CD14-positive monocyte (primary cell): ENCODE data around the gene AEN. TPM values are rescaled to one million over a fixed set of nuclear protein-coding genes. Genes with fewer than 3 reads are reported as not detected.
A peak's percentile ranks its signal among the peaks of the same experiment; 100 is the strongest.

ENCODE experiments used
- DNase-seq, 3 donors: peaks; one replicate each; pipeline ENCODE4 v3.0.0-alpha.2; 2011 to 2022
- H2AFZ ChIP-seq: 2 replicates; pipeline ENCODE4 v1.6.0; 2012; ENCODE audit warnings: mild to moderate bottlenecking, low read depth, low read length, inconsistent platforms; ENCODE audit not compliant: insufficient read depth, poor library complexity, severe bottlenecking
- H3K27ac ChIP-seq, 2 donors: 1 replicate in 1 of 2; 2 replicates in 1 of 2; pipeline ENCODE4 v1.5.1; 2012 to 2013; ENCODE audit warnings: low read length in 2 of 2, control low read depth in 1 of 2, inconsistent platforms in 1 of 2, low read depth in 1 of 2, mild to moderate bottlenecking in 1 of 2
- H3K27me3 ChIP-seq, 2 donors: one replicate each; pipeline versions ENCODE4 v1.6.0 to v1.6.1; 2011 to 2013; ENCODE audit warnings: low read length in 2 of 2; ENCODE audit not compliant: control insufficient read depth in 2 of 2, insufficient read depth in 2 of 2
- H3K36me3 ChIP-seq, 2 donors: replicated peaks in 1 of 2; 1 replicate in 1 of 2; 2 replicates in 1 of 2; pipeline versions ENCODE4 v1.5.1 to v1.6.1; 2012 to 2013; ENCODE audit warnings: low read length in 2 of 2, control low read depth in 1 of 2, inconsistent platforms in 1 of 2, mild to moderate bottlenecking in 1 of 2; ENCODE audit not compliant: insufficient read depth in 2 of 2, control insufficient read depth in 1 of 2
- H3K4me1 ChIP-seq, 2 donors: 1 replicate in 1 of 2; 2 replicates in 1 of 2; pipeline versions ENCODE4 v1.5.1 to v1.6.1; 2012 to 2013; ENCODE audit warnings: low read length in 2 of 2, control low read depth in 1 of 2, inconsistent platforms in 1 of 2, mild to moderate bottlenecking in 1 of 2, moderate library complexity in 1 of 2; ENCODE audit not compliant: insufficient read depth in 2 of 2, control insufficient read depth in 1 of 2
- H3K4me2 ChIP-seq: replicated peaks from 2 replicates; pipeline ENCODE3; 2012; ENCODE audit warnings: low read length, moderate library complexity, mild to moderate bottlenecking; ENCODE audit not compliant: poor library complexity, severe bottlenecking; ENCODE audit errors: extremely low read depth
- H3K4me3 ChIP-seq, 3 experiments: fragments of 200-600 bp in 1 of 3; sonication (generic) in 1 of 3; replicated peaks in 1 of 3; 1 replicate in 2 of 3; 2 replicates in 1 of 3; pipeline ENCODE4 v1.5.1; 2011 to 2013; ENCODE audit warnings: low read length in 3 of 3, mild to moderate bottlenecking in 3 of 3, control low read depth in 2 of 3, low read depth in 2 of 3, inconsistent platforms in 1 of 3, moderate library complexity in 1 of 3
- H3K79me2 ChIP-seq: 2 replicates; pipeline ENCODE4 v1.6.0; 2012; ENCODE audit warnings: mild to moderate bottlenecking, control low read depth, inconsistent platforms, low read length, moderate library complexity; ENCODE audit not compliant: insufficient read depth
- H3K9ac ChIP-seq: 2 replicates; pipeline ENCODE4 v1.6.0; 2017; ENCODE audit warnings: low read length, mild to moderate bottlenecking; ENCODE audit not compliant: insufficient read depth, poor library complexity, severe bottlenecking
- H3K9me3 ChIP-seq, 2 donors: replicated peaks in 1 of 2; 1 replicate in 1 of 2; 2 replicates in 1 of 2; pipeline versions ENCODE4 v1.5.1 to v1.6.1; 2012 to 2013; ENCODE audit warnings: low read length in 2 of 2, control low read depth in 1 of 2; ENCODE audit not compliant: control insufficient read depth in 1 of 2, insufficient read depth in 1 of 2
- H4K20me1 ChIP-seq: 2 replicates; pipeline ENCODE4 v1.6.0; 2012; ENCODE audit warnings: mild to moderate bottlenecking, low read length, control low read depth, moderate library complexity; ENCODE audit not compliant: insufficient read depth
- H3K27ac Mint-ChIP-seq, 7 donors: one replicate each; pipeline ENCODE4 v1.8.0; 2020; ENCODE audit warnings: mild to moderate bottlenecking in 7 of 7, mixed read lengths in 7 of 7, moderate library complexity in 6 of 7, inconsistent platforms in 2 of 7
- H3K27me3 Mint-ChIP-seq, 3 donors: one replicate each; pipeline ENCODE4 v1.8.0; 2021 to 2022; ENCODE audit warnings: low read depth in 3 of 3, mild to moderate bottlenecking in 3 of 3, mixed read lengths in 3 of 3, moderate library complexity in 3 of 3, inconsistent platforms in 1 of 3
- H3K36me3 Mint-ChIP-seq, 2 donors: one replicate each; pipeline ENCODE4 v1.8.0; 2020; ENCODE audit warnings: mixed read lengths in 2 of 2, inconsistent platforms in 1 of 2, mild to moderate bottlenecking in 1 of 2
- H3K4me1 Mint-ChIP-seq: one replicate; pipeline ENCODE4 v1.8.0; 2020; ENCODE audit warnings: mild to moderate bottlenecking, mixed read lengths
- H3K4me3 Mint-ChIP-seq, 2 donors: one replicate each; pipeline ENCODE4 v1.8.0; 2020; ENCODE audit warnings: mild to moderate bottlenecking in 2 of 2, mixed read lengths in 2 of 2, moderate library complexity in 1 of 2
- H3K9me3 Mint-ChIP-seq, 7 donors: one replicate each; pipeline ENCODE4 v1.8.0; 2020 to 2022; ENCODE audit warnings: mixed read lengths in 7 of 7, mild to moderate bottlenecking in 6 of 7, moderate library complexity in 6 of 7, inconsistent platforms in 2 of 7
- WGBS: methylation state at CpG from one replicate; pipeline ENCODE4 v1.1.5; 2013; ENCODE audit warnings: missing lambda C conversion rate; ENCODE audit not compliant: insufficient coverage; 5-methylcytosine and 5-hydroxymethylcytosine counted together
- intact Hi-C, 2 donors: fragments of 100-400 bp; cut with micrococcal nuclease; formaldehyde crosslinking; loops; one replicate each; pipeline versions ENCODE4 v1.15.0 to v1.15.1; 2023
- polyA plus RNA-seq, 3 donors: library from polyadenylated mRNA; depleted of rRNA in 1 of 3; unstranded in 2 of 3; stranded (reverse) in 1 of 3; fragments of 300-500 nt in 2 of 3; fragments of >200 nt in 1 of 3; fragmentation: Illumina TruSeq in 2 of 3; gene quantifications; 1 replicate in 2 of 3; 2 replicates in 1 of 3; pipeline ENCODE4 v1.2.3, GENCODE V29; 2012 to 2021
- TF ChIP-seq, protein P1 (sequence below): fragments of 200-600 bp; IDR thresholded peaks from one replicate; pipeline ENCODE4 v1.8.0; 2022; ENCODE audit warnings: antibody characterized with exemption, mild to moderate bottlenecking

The AEN gene
- polyA plus RNA-seq, 3 donors, result 4.6 to 10.7 (median 6.3) TPM

DNA sequence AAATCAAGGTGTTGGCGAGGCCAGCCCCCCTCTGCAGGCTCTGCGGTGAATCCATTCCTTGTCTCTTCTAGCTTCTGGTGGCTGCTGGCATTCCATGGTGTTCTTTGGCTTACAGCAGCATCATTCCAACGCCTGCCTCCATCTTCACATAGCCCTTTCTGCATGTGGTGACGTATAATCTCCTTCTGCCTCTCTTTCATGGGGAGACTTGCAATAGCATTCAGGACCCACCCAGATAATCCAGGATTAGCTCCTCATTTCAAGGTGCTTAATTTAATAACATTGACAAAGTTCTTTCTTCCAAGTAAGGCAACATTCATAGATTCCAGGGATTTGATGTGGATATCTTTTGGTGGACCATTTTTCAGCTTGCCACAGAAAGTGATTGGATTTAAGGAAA lies 53.5 kb downstream of the AEN start:
- intact Hi-C loops, result no loop called here
- H3K4me3 Mint-ChIP-seq, result no peak overlapping the region
- Histone ChIP-seq H3K27me3 (no peaks in the 10 kb centered on the region), H3K9ac (no peak overlapping the region), H3K4me1 (no peaks in the 10 kb centered on the region), H3K9me3 (no peaks in the 10 kb centered on the region), H4K20me1 (no peaks in the 10 kb centered on the region), H3K27ac (no peak overlapping the region), H3K4me3 (no peak overlapping the region), H3K36me3 (no peaks in the 10 kb centered on the region), H2AFZ (no peak overlapping the region), H3K4me2 (no peak overlapping the region), H3K79me2 (no peaks in the 10 kb centered on the region)
- peak overlapping the region in 1 of 7 donors; percentile 17 for H3K27ac Mint-ChIP-seq
- TF ChIP-seq, protein P1, sequence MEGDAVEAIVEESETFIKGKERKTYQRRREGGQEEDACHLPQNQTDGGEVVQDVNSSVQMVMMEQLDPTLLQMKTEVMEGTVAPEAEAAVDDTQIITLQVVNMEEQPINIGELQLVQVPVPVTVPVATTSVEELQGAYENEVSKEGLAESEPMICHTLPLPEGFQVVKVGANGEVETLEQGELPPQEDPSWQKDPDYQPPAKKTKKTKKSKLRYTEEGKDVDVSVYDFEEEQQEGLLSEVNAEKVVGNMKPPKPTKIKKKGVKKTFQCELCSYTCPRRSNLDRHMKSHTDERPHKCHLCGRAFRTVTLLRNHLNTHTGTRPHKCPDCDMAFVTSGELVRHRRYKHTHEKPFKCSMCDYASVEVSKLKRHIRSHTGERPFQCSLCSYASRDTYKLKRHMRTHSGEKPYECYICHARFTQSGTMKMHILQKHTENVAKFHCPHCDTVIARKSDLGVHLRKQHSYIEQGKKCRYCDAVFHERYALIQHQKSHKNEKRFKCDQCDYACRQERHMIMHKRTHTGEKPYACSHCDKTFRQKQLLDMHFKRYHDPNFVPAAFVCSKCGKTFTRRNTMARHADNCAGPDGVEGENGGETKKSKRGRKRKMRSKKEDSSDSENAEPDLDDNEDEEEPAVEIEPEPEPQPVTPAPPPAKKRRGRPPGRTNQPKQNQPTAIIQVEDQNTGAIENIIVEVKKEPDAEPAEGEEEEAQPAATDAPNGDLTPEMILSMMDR, result no peak
- peaks cover 0 to 3% (median 0%) of the 10 kb centered on the region in 7 donors for H3K9me3 Mint-ChIP-seq
- DNase-seq, result no peak
- peaks cover 5 to 18% (median 10%) of the 10 kb centered on the region in 3 donors for H3K27me3 Mint-ChIP-seq
- H3K4me1 Mint-ChIP-seq, result no peaks in the 10 kb centered on the region
- WGBS, result 81% methylated on average over 4 of the region's 4 CpGs
- no peaks in the 10 kb centered on the region for H3K36me3 Mint-ChIP-seq

DNA sequence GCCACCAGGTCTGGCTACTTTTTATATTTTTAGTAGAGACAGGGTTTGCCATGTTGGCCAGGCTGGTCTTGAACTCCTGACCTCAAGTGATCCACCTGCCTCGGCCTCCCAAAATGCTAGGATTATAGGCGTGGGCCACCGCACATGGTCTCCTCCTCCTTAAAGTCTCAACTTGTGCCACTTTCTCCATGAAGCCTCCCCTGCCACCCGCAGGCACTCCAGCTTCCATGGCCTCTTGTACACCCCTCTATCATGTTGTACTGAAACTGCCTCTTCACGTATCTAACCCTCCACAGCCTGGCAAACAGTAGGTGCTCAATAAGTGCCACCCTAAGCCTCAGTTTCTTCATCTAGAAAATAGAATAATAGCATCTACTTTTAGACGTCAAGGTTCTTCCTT lies 57.6 kb downstream of the AEN start:
- peaks cover 3 to 8% (median 5%) of the 10 kb centered on the region in 3 donors for H3K27me3 Mint-ChIP-seq
- 96% methylated on average over 5 of the region's 6 CpGs for WGBS

More for the DNA sequence above, 57.6 kb downstream of the AEN start:
- Histone ChIP-seq H3K4me1 (no peaks in the 10 kb centered on the region), H3K4me2 (no peak overlapping the region), H3K9ac (no peak overlapping the region), H3K27ac (no peak overlapping the region), H3K36me3 (no peaks in the 10 kb centered on the region), H3K79me2 (no peaks in the 10 kb centered on the region), H4K20me1 (no peaks in the 10 kb centered on the region), H3K27me3 (no peaks in the 10 kb centered on the region), H3K9me3 (no peaks in the 10 kb centered on the region), H3K4me3 (no peak overlapping the region), H2AFZ (no peak overlapping the region)
- Mint-ChIP-seq H3K27ac (no peak overlapping the region), H3K36me3 (no peaks in the 10 kb centered on the region), H3K9me3 (peaks cover 0 to 3% (median 0%) of the 10 kb centered on the region in 7 donors), H3K4me3 (no peak overlapping the region), H3K4me1 (no peaks in the 10 kb centered on the region)
- DNase-seq, result no peak
- TF ChIP-seq, protein P1, result no peak
- intact Hi-C loops, result no loop called here
